MCF 10A (cell line): ENCODE measurements around the gene CPSF4. TPM values are rescaled to one million over a fixed set of nuclear protein-coding genes. Genes with fewer than 3 reads are reported as not detected.
A peak's percentile ranks its signal among the peaks of the same experiment; 100 is the strongest.

Experiments
- BruUV-seq: library from RNA; stranded (reverse); fragments of 400-500 nt; replicated peaks from 2 replicates; lab custom pipeline; 2021; lab: Mats Ljungman, UMichigan
- CTCF ChIA-PET: fragments of 300-600 bp; sonication (Branson Sonifier 250); formaldehyde crosslinking; extraction: SDS; loops from one replicate; lab custom pipeline; 2021; ENCODE audit warnings: antibody characterized with exemption, inconsistent platforms; lab: Yijun Ruan, JAX
- POLR2A ChIA-PET: fragments of 300-600, 350-650 bp; sonication (Branson Sonifier 250); formaldehyde crosslinking; extraction: SDS; loops from one replicate; lab custom pipeline; 2020; ENCODE audit warnings: antibody characterized with exemption, inconsistent platforms; lab: Yijun Ruan, JAX
- DNase-seq: peaks from one replicate; pipeline ENCODE4 v3.0.0-alpha.2; 2018; ENCODE audit not compliant: unreplicated experiment
- H3K27ac Mint-ChIP-seq: one replicate; pipeline ENCODE4 v1.8.0; 2022; ENCODE audit warnings: mild to moderate bottlenecking, low read depth, mixed read lengths; ENCODE audit not compliant: unreplicated experiment
- H3K27me3 Mint-ChIP-seq: one replicate; pipeline ENCODE4 v1.8.0; 2022; ENCODE audit warnings: mixed read lengths; ENCODE audit not compliant: insufficient read depth, unreplicated experiment
- H3K36me3 Mint-ChIP-seq: one replicate; pipeline ENCODE4 v1.8.0; 2022; ENCODE audit warnings: mild to moderate bottlenecking, moderate library complexity, mixed read lengths; ENCODE audit not compliant: insufficient read depth, unreplicated experiment
- H3K4me1 Mint-ChIP-seq: one replicate; pipeline ENCODE4 v1.8.0; 2022; ENCODE audit warnings: mixed read lengths; ENCODE audit not compliant: insufficient read depth, unreplicated experiment
- H3K4me3 Mint-ChIP-seq: one replicate; pipeline ENCODE4 v1.8.0; 2022; ENCODE audit warnings: mild to moderate bottlenecking, moderate library complexity, mixed read lengths; ENCODE audit not compliant: unreplicated experiment
- H3K9me3 Mint-ChIP-seq: one replicate; pipeline ENCODE4 v1.8.0; 2022; ENCODE audit warnings: mixed read lengths; ENCODE audit not compliant: unreplicated experiment
- CTCF ChIP-seq: fragments of 200-600 bp; IDR thresholded peaks from one replicate; pipeline ENCODE4 v1.8.0; 2022; ENCODE audit warnings: antibody characterized with exemption, mild to moderate bottlenecking; ENCODE audit not compliant: unreplicated experiment
- intact Hi-C: fragments of 100-400 bp; cut with micrococcal nuclease; formaldehyde crosslinking; loops from 2 replicates; pipeline ENCODE4 v1.14.1; 2022
- total RNA-seq: library from RNA; stranded (reverse); gene quantifications from 2 replicates; pipeline ENCODE4 v1.2.3, GENCODE V29; 2022

CPSF4 gene
- total RNA-seq, 1 experiment from 2014 or later: 62.6 TPM

- Mint-ChIP-seq H3K27ac (peak within 1 kb of the TSS; percentile 92), H3K4me1 (no peaks in the 10 kb centered on the region), H3K9me3 (no peaks in the 10 kb centered on the region), H3K36me3 (peaks cover 15% of the 10 kb centered on the region), H3K27me3 (no peaks in the 10 kb centered on the region), H3K4me3 (peak within 1 kb of the TSS; percentile 91)
- peak; percentile 96 for DNase-seq
- TSS peak; percentile 81 for BruUV-seq
- intact Hi-C loops: loop anchor here (10.0 kb wide), 1 partner anchor 142 kb away; the partner anchor contains the start of gene ZSCAN25
- POLR2A ChIA-PET: interaction anchor here (0.6 to 2.7 kb wide), 20 partner anchors 8 to 545 kb away, joined by 3 to 22 read pairs (median 3); partner anchors contain the start of genes BUD31, PDAP1, ZKSCAN5 and ZNF394
- CTCF ChIA-PET: interaction anchor here (2.2 kb wide), 1 partner anchor 25 kb away, joined by 5 read pairs; no protein-coding TSS in a partner anchor
- no peak for TF ChIP-seq CTCF
These were observed 34.0 kb downstream of the CPSF4 start, which contains the start of gene ZNF789 for GRCh38 chr7:99472561-99473314. Gene ZNF789 (plus strand): TSS chr7:99472890. CDS start chr7:99476457, 3,567 bp downstream.

GRCh38 chr7:99473315-99473596 lies 34.5 kb downstream of the CPSF4 start:
- TF ChIP-seq CTCF: no peak
- DNase-seq: peak; percentile 60
- H3K27me3 Mint-ChIP-seq: no peaks in the 10 kb centered on the region
- H3K27ac Mint-ChIP-seq: peak overlapping the region; percentile 92
- ChIA-PET CTCF (interaction anchor here (2.2 kb wide), 1 partner anchor 25 kb away, joined by 5 read pairs; no protein-coding TSS in a partner anchor), POLR2A (interaction anchor here (0.6 to 2.7 kb wide), 19 partner anchors 8 to 545 kb away, joined by 3 to 22 read pairs (median 3); partner anchors contain the start of genes BUD31, PDAP1, ZKSCAN5 and ZNF394)
- no peaks in the 10 kb centered on the region for H3K4me1 Mint-ChIP-seq
- H3K36me3 Mint-ChIP-seq: peaks cover 20% of the 10 kb centered on the region
- BruUV-seq: no TSS peak
- intact Hi-C loops: loop anchor here (10.0 kb wide), 1 partner anchor 142 kb away; the partner anchor contains the start of gene ZSCAN25
- H3K9me3 Mint-ChIP-seq: no peaks in the 10 kb centered on the region
- peak overlapping the region; percentile 91 for H3K4me3 Mint-ChIP-seq

GRCh38 chr7:99476107-99476506 lies 37.4 kb downstream of the CPSF4 start:
- H3K27me3 Mint-ChIP-seq: no peaks in the 10 kb centered on the region
- H3K27ac Mint-ChIP-seq: no peak overlapping the region
- no TSS peak for BruUV-seq
- no peaks in the 10 kb centered on the region for H3K4me1 Mint-ChIP-seq
- H3K4me3 Mint-ChIP-seq: no peak overlapping the region
- intact Hi-C loops: loop anchor here (10.0 kb wide), 1 partner anchor 139 kb away; the partner anchor contains the start of gene ZSCAN25
- no peaks in the 10 kb centered on the region for H3K9me3 Mint-ChIP-seq
- ChIA-PET POLR2A (interaction anchor here (0.8 kb wide), 1 partner anchor 24 kb away, joined by 4 read pairs; the partner anchor contains the start of gene ZNF394), CTCF (interaction anchor here (1.5 kb wide), 1 partner anchor 11 kb away, joined by 3 read pairs; no protein-coding TSS in a partner anchor)
- TF ChIP-seq CTCF: no peak
- H3K36me3 Mint-ChIP-seq: peaks cover 46% of the 10 kb centered on the region
- no peak for DNase-seq
